Tibial nerve (tissue), 3 donors: Measurements from ENCODE around the gene CFAP73.

Experiments used
- POLR2A ChIP-seq, 2 donors: fragments of 450-650 bp; IDR thresholded peaks; one replicate each; pipeline ENCODE4 v1.6.1; 2017; ENCODE audit warnings: antibody characterized with exemption in 2 of 2, mild to moderate bottlenecking in 2 of 2, moderate library complexity in 2 of 2
- TF ChIP-seq, protein P1 (sequence below), 5 experiments: fragments of 200-600 bp in 3 of 5; fragments of 450-650 bp in 2 of 5; sonication (generic) in 3 of 5; IDR thresholded peaks; one replicate each; pipeline ENCODE4 v1.5.1; 2016 to 2019; ENCODE audit warnings: antibody characterized with exemption in 5 of 5, mild to moderate bottlenecking in 3 of 5, moderate library complexity in 2 of 5

DNA sequence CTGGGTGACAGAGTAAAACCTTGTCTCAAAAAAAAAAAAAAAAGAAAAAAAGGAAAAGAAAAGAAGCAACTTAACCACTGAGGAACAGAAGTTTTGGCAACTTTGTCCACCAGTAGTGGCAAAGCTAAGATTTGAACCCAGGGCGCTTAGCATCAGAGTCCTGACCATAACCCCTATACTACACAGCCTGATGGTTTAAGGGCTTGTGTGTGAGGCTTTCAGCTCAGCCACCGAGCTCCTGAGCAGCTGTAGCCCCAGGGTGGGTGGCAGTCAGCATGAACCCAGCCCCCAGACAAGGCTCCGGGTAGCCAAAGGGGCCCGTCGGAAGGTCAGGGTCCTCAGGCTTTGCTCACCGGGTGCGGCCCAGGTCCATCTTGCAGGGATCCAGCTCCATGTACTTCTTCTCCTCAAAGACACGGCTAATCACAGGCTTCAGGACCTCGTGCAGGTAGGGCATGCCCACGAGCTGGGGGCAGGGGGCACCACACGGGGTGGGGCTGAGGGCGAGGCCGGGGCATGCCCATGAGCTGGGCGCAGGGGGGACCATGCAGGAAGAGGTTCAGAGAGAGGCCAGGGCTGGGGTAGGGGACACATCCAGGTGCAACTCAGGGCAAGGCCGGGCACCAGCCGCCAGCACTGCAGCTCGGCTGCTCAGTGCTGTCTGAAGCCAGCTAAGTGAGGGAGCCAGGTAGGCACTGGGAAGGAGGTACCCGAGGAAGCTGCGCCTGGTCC, 34.9 kb upstream of the CFAP73 start:
- TF ChIP-seq, protein P1, sequence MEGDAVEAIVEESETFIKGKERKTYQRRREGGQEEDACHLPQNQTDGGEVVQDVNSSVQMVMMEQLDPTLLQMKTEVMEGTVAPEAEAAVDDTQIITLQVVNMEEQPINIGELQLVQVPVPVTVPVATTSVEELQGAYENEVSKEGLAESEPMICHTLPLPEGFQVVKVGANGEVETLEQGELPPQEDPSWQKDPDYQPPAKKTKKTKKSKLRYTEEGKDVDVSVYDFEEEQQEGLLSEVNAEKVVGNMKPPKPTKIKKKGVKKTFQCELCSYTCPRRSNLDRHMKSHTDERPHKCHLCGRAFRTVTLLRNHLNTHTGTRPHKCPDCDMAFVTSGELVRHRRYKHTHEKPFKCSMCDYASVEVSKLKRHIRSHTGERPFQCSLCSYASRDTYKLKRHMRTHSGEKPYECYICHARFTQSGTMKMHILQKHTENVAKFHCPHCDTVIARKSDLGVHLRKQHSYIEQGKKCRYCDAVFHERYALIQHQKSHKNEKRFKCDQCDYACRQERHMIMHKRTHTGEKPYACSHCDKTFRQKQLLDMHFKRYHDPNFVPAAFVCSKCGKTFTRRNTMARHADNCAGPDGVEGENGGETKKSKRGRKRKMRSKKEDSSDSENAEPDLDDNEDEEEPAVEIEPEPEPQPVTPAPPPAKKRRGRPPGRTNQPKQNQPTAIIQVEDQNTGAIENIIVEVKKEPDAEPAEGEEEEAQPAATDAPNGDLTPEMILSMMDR (IDR thresholded peaks at IDR 0.05) = no peak
- no peak for TF ChIP-seq POLR2A (IDR thresholded peaks at IDR 0.05)
